Tibial nerve (tissue), 4 donors: ENCODE measurements around the gene NSUN7.

Experiments used
- CTCF ChIP-seq, 5 experiments: fragments of 200-600 bp in 3 of 5; fragments of 450-650 bp in 2 of 5; sonication (generic) in 3 of 5; IDR thresholded peaks; one replicate each; pipeline ENCODE4 v1.5.1; 2016 to 2019; ENCODE audit warnings: antibody characterized with exemption in 5 of 5, mild to moderate bottlenecking in 3 of 5, moderate library complexity in 2 of 5
- EP300 ChIP-seq, 2 donors: sonication (generic); formaldehyde crosslinking; IDR thresholded peaks; one replicate each; pipeline ENCODE4 v1.6.1; 2017; ENCODE audit warnings: antibody characterized with exemption in 2 of 2, mild to moderate bottlenecking in 1 of 2

GRCh38 chr4:40812386-40812785 is 62.6 kb downstream of the NSUN7 start:
- TF ChIP-seq CTCF (IDR thresholded peaks at IDR 0.05) = no peak
- TF ChIP-seq EP300 (IDR thresholded peaks at IDR 0.05) = no peak
